ENCODE results near the gene USP47. TPM values are rescaled to one million over a fixed set of nuclear protein-coding genes. Genes with fewer than 3 reads are reported as not detected.

USP47 gene
- total and polyA plus RNA-seq, 2 of the 13 experiments (the other 11 are each of a cell fraction or from before 2014, with no cell fraction given), result 12.2 to 52.7 TPM

- POLR2A ChIA-PET, result no interaction called here
- Histone ChIP-seq H3K4me2 (ENCODE audit: low read depth, low read length) (no peak overlapping the region), H3K4me1 (ENCODE audit: insufficient read depth, low read length) (peaks cover 6% of the 10 kb centered on the region; the same call in 1 of the 2 replicates), H3K9ac (ENCODE audit: insufficient read depth, low read depth, low read length) (no peak overlapping the region), H3K9me3 (ENCODE audit: low read length) (no peaks in the 10 kb centered on the region), H3K27ac (ENCODE audit: extremely low read length, insufficient read depth, low read length) (no peak overlapping the region), H2AFZ (ENCODE audit: low read length) (no peak overlapping the region), H3K27me3 (ENCODE audit: control insufficient read depth in 1 of 2, insufficient read depth in 2 of 2, low read length in 2 of 2) (peaks cover 4 to 25% of the 10 kb centered on the region in 2 experiments; a peak in 2 of 5 replicates), H3K79me2 (ENCODE audit: insufficient read depth, low read length) (no peaks in the 10 kb centered on the region), H4K20me1 (ENCODE audit: insufficient read depth, low read length) (no peaks in the 10 kb centered on the region), H3K36me3 (replicated peaks in 1 of 2; ENCODE audit: control insufficient read depth in 1 of 2, insufficient read depth in 2 of 2, low read length in 2 of 2) (no peaks in the 10 kb centered on the region), H3K4me3 (replicated peaks in 1 of 3; ENCODE audit: insufficient read depth in 1 of 3, low read depth in 2 of 3, low read length in 3 of 3) (no peak overlapping the region)
- CTCF ChIA-PET (ENCODE audit: low intra/inter-chr PET ratio, low total read pairs), result interaction anchor here (0.6 to 1.3 kb wide), 2 partner anchors 38 to 168 kb away, joined by 3 read pairs; no protein-coding TSS in a partner anchor
- ATAC-seq (peak; percentile 96), DNase-seq (ENCODE audit: low spot score) (peak; percentile 54), FAIRE-seq (peak; percentile 56)
- intact Hi-C loops (cut with micrococcal nuclease; ENCODE audit: unreplicated experiment), result no loop called here
- no TSS peak for BruUV-seq (replicated peaks)
- in situ Hi-C loops (cut with HindIII; ENCODE audit: extremely low pct_ligation_motif_present, low pct_unique_long_range_greater_than_20kb), result no loop called here
- WGBS (ENCODE audit: low lambda C conversion rate), result 36% methylated on average over 13 of the region's 15 CpGs
- TF ChIP-seq, protein P1, sequence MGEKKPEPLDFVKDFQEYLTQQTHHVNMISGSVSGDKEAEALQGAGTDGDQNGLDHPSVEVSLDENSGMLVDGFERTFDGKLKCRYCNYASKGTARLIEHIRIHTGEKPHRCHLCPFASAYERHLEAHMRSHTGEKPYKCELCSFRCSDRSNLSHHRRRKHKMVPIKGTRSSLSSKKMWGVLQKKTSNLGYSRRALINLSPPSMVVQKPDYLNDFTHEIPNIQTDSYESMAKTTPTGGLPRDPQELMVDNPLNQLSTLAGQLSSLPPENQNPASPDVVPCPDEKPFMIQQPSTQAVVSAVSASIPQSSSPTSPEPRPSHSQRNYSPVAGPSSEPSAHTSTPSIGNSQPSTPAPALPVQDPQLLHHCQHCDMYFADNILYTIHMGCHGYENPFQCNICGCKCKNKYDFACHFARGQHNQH (CRISPR knock-in tag; IDR thresholded peaks at IDR 0.05), result no peak
- TF ChIP-seq ARNT (IDR thresholded peaks at IDR 0.05), result no peak
- TF ChIP-seq STAG1 (CRISPR knock-in tag; IDR thresholded peaks at IDR 0.05), result peak; percentile 64
- 0 out of 2 replicates have a peak, but pooled peaks have one; percentile 49 for TF ChIP-seq ZNF280B (CRISPR knock-in tag; IDR thresholded peaks at IDR 0.05; ENCODE audit: borderline replicate concordance)
- peak; percentile 26; the same call in 1 of the 2 replicates for TF ChIP-seq RAD21 (CRISPR knock-in tag; IDR thresholded peaks at IDR 0.05)
- TF ChIP-seq ZNF432 (CRISPR knock-in tag; IDR thresholded peaks at IDR 0.05; ENCODE audit: borderline replicate concordance), result no peak
- TF ChIP-seq FOXM1 (CRISPR knock-in tag; IDR thresholded peaks at IDR 0.05), result no peak
- TF ChIP-seq SETDB1 (CRISPR knock-in tag; IDR thresholded peaks at IDR 0.05; ENCODE audit: borderline replicate concordance), result no peak
- TF ChIP-seq FOSL2 (CRISPR knock-in tag; IDR thresholded peaks at IDR 0.05), result peak; percentile 18; the same call in 1 of the 2 replicates
- no peak for TF ChIP-seq NFRKB (IDR thresholded peaks at IDR 0.05)
- TF ChIP-seq, protein P2, sequence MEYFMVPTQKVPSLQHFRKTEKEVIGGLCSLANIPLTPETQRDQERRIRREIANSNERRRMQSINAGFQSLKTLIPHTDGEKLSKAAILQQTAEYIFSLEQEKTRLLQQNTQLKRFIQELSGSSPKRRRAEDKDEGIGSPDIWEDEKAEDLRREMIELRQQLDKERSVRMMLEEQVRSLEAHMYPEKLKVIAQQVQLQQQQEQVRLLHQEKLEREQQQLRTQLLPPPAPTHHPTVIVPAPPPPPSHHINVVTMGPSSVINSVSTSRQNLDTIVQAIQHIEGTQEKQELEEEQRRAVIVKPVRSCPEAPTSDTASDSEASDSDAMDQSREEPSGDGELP (IDR thresholded peaks at IDR 0.05; ENCODE audit: borderline replicate concordance, low read depth), result peak; percentile 71; the same call in 1 of the 2 replicates
- peak; percentile 95 for TF ChIP-seq XRCC5 (optimal IDR thresholded peaks at IDR 0.05; ENCODE audit: low read length)
- no peak for TF ChIP-seq ZNF235 (CRISPR knock-in tag; IDR thresholded peaks at IDR 0.05; ENCODE audit: borderline replicate concordance)
- TF ChIP-seq, protein P3, sequence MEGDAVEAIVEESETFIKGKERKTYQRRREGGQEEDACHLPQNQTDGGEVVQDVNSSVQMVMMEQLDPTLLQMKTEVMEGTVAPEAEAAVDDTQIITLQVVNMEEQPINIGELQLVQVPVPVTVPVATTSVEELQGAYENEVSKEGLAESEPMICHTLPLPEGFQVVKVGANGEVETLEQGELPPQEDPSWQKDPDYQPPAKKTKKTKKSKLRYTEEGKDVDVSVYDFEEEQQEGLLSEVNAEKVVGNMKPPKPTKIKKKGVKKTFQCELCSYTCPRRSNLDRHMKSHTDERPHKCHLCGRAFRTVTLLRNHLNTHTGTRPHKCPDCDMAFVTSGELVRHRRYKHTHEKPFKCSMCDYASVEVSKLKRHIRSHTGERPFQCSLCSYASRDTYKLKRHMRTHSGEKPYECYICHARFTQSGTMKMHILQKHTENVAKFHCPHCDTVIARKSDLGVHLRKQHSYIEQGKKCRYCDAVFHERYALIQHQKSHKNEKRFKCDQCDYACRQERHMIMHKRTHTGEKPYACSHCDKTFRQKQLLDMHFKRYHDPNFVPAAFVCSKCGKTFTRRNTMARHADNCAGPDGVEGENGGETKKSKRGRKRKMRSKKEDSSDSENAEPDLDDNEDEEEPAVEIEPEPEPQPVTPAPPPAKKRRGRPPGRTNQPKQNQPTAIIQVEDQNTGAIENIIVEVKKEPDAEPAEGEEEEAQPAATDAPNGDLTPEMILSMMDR (CRISPR knock-in tag; IDR thresholded peaks at IDR 0.05), result peak; percentile 86
Observed at GRCh38 chr11:11966826-11967668, 125.3 kb downstream of the USP47 start.
